AG20443 (cell line): ENCODE measurements around the gene CFB.
"Not testable (repeated sequence)": the region's sequence is repeated elsewhere in the genome, so short reads cannot be mapped to it uniquely, and the experiment has no call there.

ENCODE experiments used
- DNase-seq: peaks from one replicate; pipeline ENCODE4 v3.0.0; 2012; ENCODE audit warnings: low spot score, mixed read lengths

The CFB gene

GRCh38 chr6:31945507-31946369 lies at the start of gene CFB:
Gene CFB (plus strand): TSS chr6:31946095. CDS start chr6:31946222, 127 bp downstream.
- peak; percentile 93 for DNase-seq

- DNase-seq = no peak
Measured at GRCh38 chr6:31896493-31896855, 49.4 kb upstream of the CFB start.

- no peak for DNase-seq
Measured at GRCh38 chr6:31896856-31897611, 48.9 kb upstream of the CFB start.

- peak; percentile 93 for DNase-seq
Measured at GRCh38 chr6:31897612-31898382, 48.1 kb upstream of the CFB start, which contains the start of gene EHMT2. Gene EHMT2 (minus strand): TSS chr6:31897698. CDS start chr6:31897677, 21 bp downstream.

GRCh38 chr6:31898383-31899011 lies 47.4 kb upstream of the CFB start:
- DNase-seq = no peak

GRCh38 chr6:31899215-31899614 lies 46.7 kb upstream of the CFB start:
- DNase-seq = no peak

GRCh38 chr6:31899882-31900722 lies 45.8 kb upstream of the CFB start:
- no peak for DNase-seq

- no peak for DNase-seq
Measured at GRCh38 chr6:31900917-31901414, 44.9 kb upstream of the CFB start.

- DNase-seq = peak; percentile 75
Measured at GRCh38 chr6:31901415-31901952, 44.4 kb upstream of the CFB start.

- DNase-seq = peak; percentile 96
Measured at GRCh38 chr6:31901953-31902643, 43.8 kb upstream of the CFB start, which contains the start of gene ZBTB12. Gene ZBTB12 (minus strand): TSS chr6:31902086. CDS start chr6:31901305, 781 bp downstream.

- no peak for DNase-seq
Measured at GRCh38 chr6:31903957-31904356, 41.9 kb upstream of the CFB start.

- no peak for DNase-seq
Measured at GRCh38 chr6:31905041-31905440, 40.9 kb upstream of the CFB start.

- no peak for DNase-seq
Measured at GRCh38 chr6:31906122-31906521, 39.8 kb upstream of the CFB start.

- DNase-seq = not testable (repeated sequence)
Measured at GRCh38 chr6:31906727-31907126, 39.2 kb upstream of the CFB start.

GRCh38 chr6:31907158-31907813 lies 38.6 kb upstream of the CFB start:
- DNase-seq = peak; percentile 67

- not testable (repeated sequence) for DNase-seq
Measured at GRCh38 chr6:31908255-31908654, 37.6 kb upstream of the CFB start.

- no peak for DNase-seq
Measured at GRCh38 chr6:31908791-31909190, 37.1 kb upstream of the CFB start.

GRCh38 chr6:31909298-31909697 lies 36.6 kb upstream of the CFB start:
- not testable (repeated sequence) for DNase-seq
